Right lobe of liver (tissue), 6 donors: ENCODE results near the gene CEP295NL. TPM values are rescaled to one million over a fixed set of nuclear protein-coding genes. Genes with fewer than 3 reads are reported as not detected.
"Not testable (repeated sequence)": the region's sequence is repeated elsewhere in the genome, so short reads cannot be mapped to it uniquely, and the experiment has no call there.

Experiments used
- ATAC-seq, 4 donors: fragments of 200-7000 bp; cut with Tn5 transposase; one replicate each; pipeline ENCODE4 v1.9.1; 2020; ENCODE audit warnings: mild to moderate bottlenecking in 4 of 4, moderate library complexity in 4 of 4
- DNase-seq, 3 donors: peaks; one replicate each; pipeline ENCODE4 v3.0.0-alpha.2; 2020
- H3K27ac ChIP-seq, 3 donors: fragments of 200-600 bp; one replicate each; pipeline ENCODE4 v1.8.0; 2022
- H3K27me3 ChIP-seq, 2 donors: fragments of 200-600 bp; one replicate each; pipeline ENCODE4 v1.8.0; 2022
- H3K36me3 ChIP-seq, 4 donors: fragments of 200-600 bp; sonication (generic) in 1 of 4; one replicate each; pipeline versions ENCODE4 v1.5.1 to v1.8.0; 2017 to 2022; ENCODE audit warnings: control low read depth in 1 of 4
- H3K4me1 ChIP-seq, 4 donors: fragments of 200-600 bp; sonication (generic) in 1 of 4; one replicate each; pipeline versions ENCODE4 v1.5.1 to v1.8.0; 2017 to 2022; ENCODE audit warnings: control low read depth in 1 of 4
- H3K4me3 ChIP-seq, 3 donors: fragments of 200-600 bp; one replicate each; pipeline ENCODE4 v1.8.0; 2022
- H3K9me3 ChIP-seq, 4 donors: fragments of 200-600 bp; sonication (generic) in 1 of 4; one replicate each; pipeline versions ENCODE4 v1.5.1 to v1.8.0; 2017 to 2022; ENCODE audit warnings: control low read depth in 1 of 4
- POLR2A ChIP-seq: fragments of 450-650 bp; IDR thresholded peaks from one replicate; pipeline ENCODE4 v1.6.1; 2017; ENCODE audit warnings: antibody characterized with exemption, mild to moderate bottlenecking
- WGBS: methylation state at CpG from one replicate; pipeline ENCODE4 v1.1.6; 2018; ENCODE audit warnings: low coverage, low lambda C conversion rate; ENCODE audit not compliant: insufficient coverage; ENCODE audit errors: missing lambda C conversion rate; 5-methylcytosine and 5-hydroxymethylcytosine counted together
- intact Hi-C, 2 donors: fragments of 100-400 bp; cut with DNase I; formaldehyde crosslinking; loops; one replicate each; pipeline versions ENCODE4 v1.11.2 to v1.14.1; 2022
- total RNA-seq, 6 experiments: library from RNA; depleted of rRNA in 2 of 6; stranded (reverse); fragments of >200 nt in 2 of 6; fragmentation: NEBNext Ultra II Directional in 3 of 6; extraction: Animal tissue kit (Norgen Biotek cat#: 25700) in 3 of 6; gene quantifications; one replicate each; pipeline versions ENCODE4 v1.1.0 to v1.2.4, GENCODE V29; 2016 to 2023
- TF ChIP-seq, protein P1 (sequence below), 4 donors: fragments of 200-600 bp in 3 of 4; fragments of 450-650 bp in 1 of 4; IDR thresholded peaks; one replicate each; pipeline versions ENCODE4 v1.5.1 to v1.8.0; 2016 to 2022; ENCODE audit warnings: antibody characterized with exemption in 4 of 4, mild to moderate bottlenecking in 2 of 4
- donor health status: DM: no; HTN: yes; CAD: no.
- donor health status: DM: no; HTN: no; CAD: no.
- donor health status: DM: no; HTN: no; CAD: no.
- donor health status: DM: no; HTN: yes; CAD: no.
- donor health status: DM: no; HTN: yes; CAD: no.

The CEP295NL gene
- total RNA-seq, 6 experiments from 2014 or later, result 0.19 to 1.0 (median 0.53) TPM

DNA sequence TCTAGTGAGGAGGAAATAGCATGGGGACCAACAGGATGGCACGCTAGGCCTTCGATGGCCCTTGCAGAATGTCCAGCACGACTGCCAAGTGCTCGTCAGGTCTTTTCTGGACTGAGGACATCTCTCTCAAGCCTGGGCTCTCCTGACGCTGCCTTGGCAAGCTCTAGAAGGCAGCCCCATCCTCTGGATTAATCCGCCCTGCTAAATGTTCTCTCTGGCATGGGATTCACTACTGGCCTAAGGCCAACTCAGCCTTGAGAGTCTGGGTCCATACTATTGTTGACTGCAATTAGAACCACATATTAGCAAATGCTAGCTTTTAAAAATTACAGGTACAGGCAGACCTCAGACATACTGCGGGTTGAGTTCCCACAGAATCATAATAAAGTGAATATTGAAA, 2.5 kb upstream of the CEP295NL start:
- DNase-seq (no peak), ATAC-seq (no peak)
- Histone ChIP-seq H3K36me3 (no peaks in the 10 kb centered on the region), H3K27ac (no peak overlapping the region), H3K9me3 (no peaks in the 10 kb centered on the region), H3K4me1 (no peaks in the 10 kb centered on the region), H3K27me3 (no peaks in the 10 kb centered on the region), H3K4me3 (no peak overlapping the region)
- WGBS, result 88% methylated on average over 7 of the region's 7 CpGs
- TF ChIP-seq, protein P1, sequence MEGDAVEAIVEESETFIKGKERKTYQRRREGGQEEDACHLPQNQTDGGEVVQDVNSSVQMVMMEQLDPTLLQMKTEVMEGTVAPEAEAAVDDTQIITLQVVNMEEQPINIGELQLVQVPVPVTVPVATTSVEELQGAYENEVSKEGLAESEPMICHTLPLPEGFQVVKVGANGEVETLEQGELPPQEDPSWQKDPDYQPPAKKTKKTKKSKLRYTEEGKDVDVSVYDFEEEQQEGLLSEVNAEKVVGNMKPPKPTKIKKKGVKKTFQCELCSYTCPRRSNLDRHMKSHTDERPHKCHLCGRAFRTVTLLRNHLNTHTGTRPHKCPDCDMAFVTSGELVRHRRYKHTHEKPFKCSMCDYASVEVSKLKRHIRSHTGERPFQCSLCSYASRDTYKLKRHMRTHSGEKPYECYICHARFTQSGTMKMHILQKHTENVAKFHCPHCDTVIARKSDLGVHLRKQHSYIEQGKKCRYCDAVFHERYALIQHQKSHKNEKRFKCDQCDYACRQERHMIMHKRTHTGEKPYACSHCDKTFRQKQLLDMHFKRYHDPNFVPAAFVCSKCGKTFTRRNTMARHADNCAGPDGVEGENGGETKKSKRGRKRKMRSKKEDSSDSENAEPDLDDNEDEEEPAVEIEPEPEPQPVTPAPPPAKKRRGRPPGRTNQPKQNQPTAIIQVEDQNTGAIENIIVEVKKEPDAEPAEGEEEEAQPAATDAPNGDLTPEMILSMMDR (IDR thresholded peaks at IDR 0.05), result no peak
- no peak for TF ChIP-seq POLR2A
- intact Hi-C loops, result no loop called here

DNA sequence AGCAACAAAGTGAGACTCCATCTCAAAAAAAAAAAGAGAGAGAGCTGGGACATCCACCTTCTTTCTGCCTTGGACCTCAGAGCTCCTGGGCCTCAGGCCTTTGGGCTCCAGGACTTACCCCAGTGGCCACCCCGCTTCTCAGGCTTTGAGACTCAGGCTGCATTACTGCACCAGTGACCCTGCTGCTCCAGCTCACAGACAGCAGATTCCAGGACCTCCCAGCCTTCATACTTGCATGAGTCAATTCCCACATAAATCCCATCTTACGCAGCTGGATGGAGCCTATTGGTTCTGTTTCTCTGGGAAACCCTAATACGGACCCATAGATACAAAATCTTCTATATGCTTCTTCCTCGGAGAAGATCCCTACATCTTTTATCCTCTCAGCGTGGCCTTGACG, 2.1 kb upstream of the CEP295NL start:
- no peak overlapping the region for H3K27ac ChIP-seq
- 79% methylated on average over 4 of the region's 6 CpGs for WGBS
- no peaks in the 10 kb centered on the region for H3K36me3 ChIP-seq
- intact Hi-C loops, result no loop called here
- no peaks in the 10 kb centered on the region for H3K9me3 ChIP-seq
- no peak for TF ChIP-seq POLR2A
- TF ChIP-seq, protein P1 (IDR thresholded peaks at IDR 0.05), result no peak
- H3K27me3 ChIP-seq, result no peaks in the 10 kb centered on the region
- DNase-seq (no peak), ATAC-seq (no peak)
- H3K4me1 ChIP-seq, result no peaks in the 10 kb centered on the region
- H3K4me3 ChIP-seq, result no peak overlapping the region

DNA sequence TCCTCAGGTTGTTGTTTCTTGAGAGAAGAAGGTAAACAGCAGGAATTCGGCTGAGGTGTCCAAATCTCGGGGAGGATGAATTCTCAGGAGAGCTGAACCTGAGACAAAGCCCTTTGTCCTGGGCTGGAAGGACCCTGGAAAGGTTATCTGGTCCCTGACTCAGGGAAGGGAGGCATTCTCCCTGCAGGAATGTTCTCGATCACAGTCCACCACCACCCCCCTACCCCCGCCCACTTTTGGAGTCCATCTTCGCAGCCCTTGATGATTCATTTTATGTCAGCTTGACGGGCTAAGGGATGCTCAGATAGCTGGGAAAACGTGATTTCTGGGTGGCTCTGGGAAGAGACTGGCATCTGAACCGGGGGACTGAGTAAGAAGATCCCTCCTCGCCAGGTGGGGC, 1.4 kb upstream of the CEP295NL start:
- H3K4me1 ChIP-seq, result no peaks in the 10 kb centered on the region
- H3K36me3 ChIP-seq, result no peaks in the 10 kb centered on the region
- no peak for TF ChIP-seq POLR2A
- TF ChIP-seq, protein P1 (IDR thresholded peaks at IDR 0.05), result no peak
- H3K4me3 ChIP-seq, result no peak overlapping the region
- DNase-seq (no peak), ATAC-seq (no peak)
- H3K9me3 ChIP-seq, result no peaks in the 10 kb centered on the region
- intact Hi-C loops, result no loop called here
- 69% methylated on average over 8 of the region's 9 CpGs for WGBS
- no peak overlapping the region for H3K27ac ChIP-seq
- no peaks in the 10 kb centered on the region for H3K27me3 ChIP-seq

DNA sequence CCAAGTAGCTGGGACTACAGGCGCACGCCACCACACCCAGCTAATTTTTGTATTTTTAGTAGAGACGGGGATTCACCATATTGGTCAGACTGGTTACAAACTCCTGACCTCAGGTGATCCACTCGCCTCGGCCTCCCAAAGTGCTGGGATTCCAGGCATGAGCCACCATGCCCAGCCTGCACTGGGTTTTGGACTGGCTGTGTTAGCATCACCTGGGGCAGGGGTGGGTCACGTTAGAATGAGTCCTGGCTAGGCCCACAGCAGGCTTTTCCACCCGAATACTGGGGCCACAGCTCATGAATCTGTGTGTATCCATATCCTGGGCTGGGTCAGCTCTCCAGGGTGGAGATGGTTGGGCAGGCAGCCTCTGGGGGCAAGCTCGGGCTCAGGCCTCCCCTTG, 770 bp downstream of the CEP295NL start:
- H3K4me3 ChIP-seq, H3K27ac ChIP-seq, H3K4me1 ChIP-seq, H3K9me3 ChIP-seq, DNase-seq, intact Hi-C loops, ATAC-seq, H3K36me3 ChIP-seq, H3K27me3 ChIP-seq: not testable (repeated sequence)
- WGBS, result no CpG with 5 or more reads among the region's 8 CpGs

DNA sequence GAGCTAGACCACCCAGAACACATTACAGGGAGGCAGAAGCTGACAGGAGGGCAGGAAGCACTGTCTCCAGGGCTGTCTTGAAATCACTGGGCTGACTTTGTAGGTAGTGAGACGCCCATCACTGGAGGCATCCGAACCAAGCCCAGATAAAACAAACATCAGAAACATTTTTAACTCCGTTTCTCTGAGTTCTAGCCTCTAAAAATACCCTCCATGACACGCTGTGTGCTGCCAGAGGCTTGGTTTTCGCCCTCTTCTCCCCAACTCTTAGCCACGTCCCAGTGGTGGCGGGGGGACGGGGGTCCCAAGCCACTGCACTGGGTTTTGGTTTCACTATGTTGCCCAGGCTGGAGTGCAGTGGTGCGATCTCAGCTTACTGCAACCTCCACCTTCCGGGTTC, 1.2 kb downstream of the CEP295NL start:
- Histone ChIP-seq H3K4me1 (no peaks in the 10 kb centered on the region), H3K27ac (no peak overlapping the region), H3K4me3 (no peak overlapping the region), H3K36me3 (no peaks in the 10 kb centered on the region), H3K9me3 (no peaks in the 10 kb centered on the region), H3K27me3 (no peaks in the 10 kb centered on the region)
- TF ChIP-seq, protein P1 (IDR thresholded peaks at IDR 0.05), result no peak
- TF ChIP-seq POLR2A, result no peak
- no peak for DNase-seq
- ATAC-seq, result no peak
- 88% methylated on average over 5 of the region's 10 CpGs for WGBS
- intact Hi-C loops, result no loop called here
